GM21360 (cell line): ENCODE measurements around the gene KMT2C.
"Not testable (repeated sequence)": the region's sequence is repeated elsewhere in the genome, so short reads cannot be mapped to it uniquely, and the experiment has no call there.

Experiments used
- ATAC-seq: cut with Tn5 transposase; IDR thresholded peaks from one replicate; pipeline ENCODE4 v1.9.1; 2021; ENCODE audit warnings: mild to moderate bottlenecking, moderate library complexity; ENCODE audit not compliant: unreplicated experiment

KMT2C gene

DNA sequence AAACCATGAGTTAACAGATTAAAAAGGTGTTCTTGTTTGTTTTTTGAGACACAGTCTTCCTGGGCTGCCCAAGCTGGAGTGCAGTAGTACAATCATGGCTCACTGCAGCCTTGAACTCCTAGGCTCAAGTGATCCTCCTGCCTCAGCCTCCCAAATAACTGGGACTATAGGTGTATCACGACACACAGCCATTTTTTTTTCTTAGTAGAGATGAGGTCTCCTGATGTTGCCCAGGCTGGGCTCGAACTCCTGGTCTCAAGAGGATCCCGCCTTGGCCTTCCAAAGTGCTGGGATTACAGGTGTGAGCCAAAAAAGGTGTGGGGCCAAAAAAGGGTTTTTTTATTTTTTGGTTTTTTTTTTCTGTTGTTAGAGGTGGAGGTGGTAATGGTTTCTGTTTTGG is 29.3 kb downstream of the KMT2C start:
- ATAC-seq: no peak

DNA sequence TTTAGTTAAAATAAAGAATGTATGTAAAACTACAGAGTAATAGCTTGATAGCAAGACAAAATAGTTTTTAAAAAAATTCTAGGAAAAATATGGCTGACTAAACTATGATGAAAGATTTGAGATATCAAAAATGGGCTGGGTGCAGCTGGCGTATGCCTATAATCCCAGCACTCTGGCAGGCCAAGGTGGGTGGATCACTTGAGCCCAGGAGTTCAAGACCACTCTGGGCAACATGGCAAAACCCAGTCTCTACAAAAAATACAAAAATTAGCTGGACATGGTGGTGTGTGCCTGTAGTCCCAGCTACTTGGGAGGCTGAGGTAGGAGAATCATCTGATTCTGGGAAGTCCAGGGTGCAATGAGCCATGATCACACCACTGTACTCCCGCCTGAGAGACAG is 29.8 kb downstream of the KMT2C start:
- ATAC-seq: not testable (repeated sequence)

DNA sequence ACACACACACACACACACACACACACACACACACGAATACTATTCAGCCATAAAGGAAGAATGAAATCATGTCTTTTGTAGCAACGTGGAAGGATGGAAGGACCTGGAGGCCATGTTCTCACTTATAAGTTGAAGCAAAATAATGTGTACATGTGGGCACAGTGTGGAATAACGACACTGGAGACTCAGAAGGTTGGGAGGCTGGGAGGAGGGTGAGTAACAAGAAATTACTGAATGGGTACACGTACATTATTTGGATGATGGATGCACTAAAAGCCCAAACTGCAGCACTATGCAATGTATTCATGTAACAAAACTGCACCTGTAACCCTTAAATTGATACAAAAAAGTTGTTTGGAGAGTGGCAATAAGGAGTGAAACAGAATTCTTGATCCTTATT is 32.1 kb downstream of the KMT2C start:
- no peak for ATAC-seq

- no peak for ATAC-seq
Measured at GRCh38 chr7:152402384-152403250, 33.2 kb downstream of the KMT2C start.

DNA sequence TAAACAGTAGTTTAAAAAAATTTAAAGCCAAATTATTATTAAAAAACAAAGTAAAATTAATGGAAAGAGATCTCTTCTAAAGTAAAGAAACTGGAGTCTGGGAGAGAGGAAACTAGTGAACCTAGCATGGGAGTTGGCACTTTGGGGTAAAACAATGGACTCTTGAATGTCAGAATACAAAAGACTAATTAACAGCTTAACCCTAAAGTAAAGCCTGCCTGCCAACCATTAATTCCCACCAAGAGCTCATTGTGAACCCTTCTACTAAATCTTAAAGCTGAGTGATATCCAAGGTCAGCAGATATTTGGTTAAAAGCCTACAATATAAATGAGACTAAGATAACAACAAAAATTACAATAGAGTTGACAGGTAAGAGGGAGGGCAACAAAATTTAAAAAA is 36.5 kb downstream of the KMT2C start:
- no peak for ATAC-seq

DNA sequence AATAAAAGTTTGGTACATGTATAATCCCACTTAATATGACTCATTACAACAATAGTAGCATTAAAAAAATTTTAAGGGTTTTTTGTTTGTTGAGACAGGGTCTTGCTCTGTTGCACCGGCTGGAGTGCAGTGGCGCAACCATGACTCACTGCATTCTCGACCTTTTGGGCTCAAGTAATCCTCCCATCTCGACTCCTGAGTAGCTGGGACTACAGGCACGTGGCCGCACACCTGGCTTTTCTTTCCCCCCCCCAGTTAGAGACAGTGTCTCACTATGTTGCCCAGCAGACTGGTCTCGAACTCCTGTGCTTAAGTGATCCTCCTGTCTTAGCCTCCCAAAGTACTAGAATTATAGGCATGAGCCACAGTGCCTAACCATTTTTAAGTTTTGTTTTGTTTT is 40.7 kb downstream of the KMT2C start:
- no peak for ATAC-seq

- ATAC-seq: not testable (repeated sequence)
Measured at GRCh38 chr7:152394214-152394613, 41.6 kb downstream of the KMT2C start.

GRCh38 chr7:152392254-152392653 is 43.5 kb downstream of the KMT2C start:
- no peak for ATAC-seq

GRCh38 chr7:152386136-152386764 is 49.6 kb downstream of the KMT2C start:
- not testable (repeated sequence) for ATAC-seq

GRCh38 chr7:152384235-152385200 is 51.3 kb downstream of the KMT2C start:
- not testable (repeated sequence) for ATAC-seq

GRCh38 chr7:152383341-152384234 is 52.2 kb downstream of the KMT2C start:
- ATAC-seq: no peak

DNA sequence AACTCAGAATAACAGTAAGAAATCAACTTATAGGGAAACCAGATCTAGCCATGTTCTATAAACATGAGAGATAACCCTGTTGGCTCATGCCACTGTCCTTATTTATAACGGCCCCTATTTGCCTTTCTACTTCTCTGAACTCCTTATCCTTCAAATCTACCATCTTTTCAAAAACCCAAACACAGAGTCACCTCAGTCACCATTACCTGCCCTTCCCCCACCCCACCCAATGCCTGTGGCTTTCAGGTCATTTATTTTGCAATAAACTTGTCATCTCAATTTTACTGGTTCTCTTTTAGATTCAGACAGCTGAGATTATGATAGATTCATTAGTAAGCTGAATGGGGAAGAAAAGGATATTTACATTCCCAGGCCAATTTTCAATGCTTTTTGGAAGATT is 53.6 kb downstream of the KMT2C start:
- ATAC-seq: no peak

GRCh38 chr7:152380931-152381578 is 54.7 kb downstream of the KMT2C start:
- ATAC-seq: not testable (repeated sequence)

DNA sequence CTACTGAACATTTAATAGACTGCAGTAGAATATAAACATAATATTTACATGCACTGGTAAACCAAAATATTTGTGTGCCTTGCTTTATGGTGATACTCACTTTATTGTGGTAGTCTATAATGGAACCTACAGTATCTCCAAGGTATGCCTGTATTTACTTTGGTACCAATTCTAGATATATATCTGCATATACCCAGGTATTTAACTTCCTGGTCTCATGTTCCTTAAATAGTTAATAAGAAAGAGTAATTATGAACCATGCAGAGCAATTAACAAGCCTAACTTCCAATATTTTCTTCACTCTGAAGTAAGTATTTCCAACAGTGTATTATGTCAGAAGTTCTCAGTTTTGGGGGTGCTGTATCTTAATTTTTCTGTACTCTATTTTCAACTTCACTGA is 57.3 kb downstream of the KMT2C start:
- ATAC-seq: not testable (repeated sequence)

GRCh38 chr7:152376716-152377484 is 58.9 kb downstream of the KMT2C start:
- not testable (repeated sequence) for ATAC-seq

DNA sequence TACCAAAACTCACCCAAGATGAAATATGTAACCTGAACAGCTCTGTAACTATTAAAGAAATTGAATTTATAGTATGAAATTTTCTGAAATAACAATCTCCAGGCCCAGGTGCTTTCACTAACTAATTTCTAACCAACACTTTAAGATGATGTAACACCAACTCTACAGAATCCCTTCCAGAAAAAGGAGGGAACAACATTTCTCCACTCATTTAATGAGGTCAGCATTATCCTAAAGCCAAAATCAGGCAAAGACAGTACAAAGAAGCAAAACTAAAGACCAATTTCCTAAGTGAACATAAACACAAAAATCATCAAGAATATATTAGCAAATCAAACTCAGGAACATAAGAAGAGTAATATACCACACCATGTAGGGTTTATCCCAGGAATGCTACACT is 65.5 kb downstream of the KMT2C start:
- ATAC-seq: no peak

GRCh38 chr7:152369518-152369917 is 66.3 kb downstream of the KMT2C start:
- no peak for ATAC-seq

GRCh38 chr7:152367170-152367569 is 68.6 kb downstream of the KMT2C start:
- ATAC-seq: no peak

GRCh38 chr7:152366662-152367061 is 69.1 kb downstream of the KMT2C start:
- ATAC-seq: no peak
